ENCODE data around the gene AREG. TPM values are rescaled to one million over a fixed set of nuclear protein-coding genes. Genes with fewer than 3 reads are reported as not detected.
A peak's percentile ranks its signal among the peaks of the same experiment; 100 is the strongest.

AREG gene
- total and polyA plus RNA-seq, 9 of the 15 experiments (the other 6 are each of a cell fraction or from before 2014, with no cell fraction given) = 1.4 to 7.7 (median 5.4) TPM

- TF ChIP-seq, protein P1, sequence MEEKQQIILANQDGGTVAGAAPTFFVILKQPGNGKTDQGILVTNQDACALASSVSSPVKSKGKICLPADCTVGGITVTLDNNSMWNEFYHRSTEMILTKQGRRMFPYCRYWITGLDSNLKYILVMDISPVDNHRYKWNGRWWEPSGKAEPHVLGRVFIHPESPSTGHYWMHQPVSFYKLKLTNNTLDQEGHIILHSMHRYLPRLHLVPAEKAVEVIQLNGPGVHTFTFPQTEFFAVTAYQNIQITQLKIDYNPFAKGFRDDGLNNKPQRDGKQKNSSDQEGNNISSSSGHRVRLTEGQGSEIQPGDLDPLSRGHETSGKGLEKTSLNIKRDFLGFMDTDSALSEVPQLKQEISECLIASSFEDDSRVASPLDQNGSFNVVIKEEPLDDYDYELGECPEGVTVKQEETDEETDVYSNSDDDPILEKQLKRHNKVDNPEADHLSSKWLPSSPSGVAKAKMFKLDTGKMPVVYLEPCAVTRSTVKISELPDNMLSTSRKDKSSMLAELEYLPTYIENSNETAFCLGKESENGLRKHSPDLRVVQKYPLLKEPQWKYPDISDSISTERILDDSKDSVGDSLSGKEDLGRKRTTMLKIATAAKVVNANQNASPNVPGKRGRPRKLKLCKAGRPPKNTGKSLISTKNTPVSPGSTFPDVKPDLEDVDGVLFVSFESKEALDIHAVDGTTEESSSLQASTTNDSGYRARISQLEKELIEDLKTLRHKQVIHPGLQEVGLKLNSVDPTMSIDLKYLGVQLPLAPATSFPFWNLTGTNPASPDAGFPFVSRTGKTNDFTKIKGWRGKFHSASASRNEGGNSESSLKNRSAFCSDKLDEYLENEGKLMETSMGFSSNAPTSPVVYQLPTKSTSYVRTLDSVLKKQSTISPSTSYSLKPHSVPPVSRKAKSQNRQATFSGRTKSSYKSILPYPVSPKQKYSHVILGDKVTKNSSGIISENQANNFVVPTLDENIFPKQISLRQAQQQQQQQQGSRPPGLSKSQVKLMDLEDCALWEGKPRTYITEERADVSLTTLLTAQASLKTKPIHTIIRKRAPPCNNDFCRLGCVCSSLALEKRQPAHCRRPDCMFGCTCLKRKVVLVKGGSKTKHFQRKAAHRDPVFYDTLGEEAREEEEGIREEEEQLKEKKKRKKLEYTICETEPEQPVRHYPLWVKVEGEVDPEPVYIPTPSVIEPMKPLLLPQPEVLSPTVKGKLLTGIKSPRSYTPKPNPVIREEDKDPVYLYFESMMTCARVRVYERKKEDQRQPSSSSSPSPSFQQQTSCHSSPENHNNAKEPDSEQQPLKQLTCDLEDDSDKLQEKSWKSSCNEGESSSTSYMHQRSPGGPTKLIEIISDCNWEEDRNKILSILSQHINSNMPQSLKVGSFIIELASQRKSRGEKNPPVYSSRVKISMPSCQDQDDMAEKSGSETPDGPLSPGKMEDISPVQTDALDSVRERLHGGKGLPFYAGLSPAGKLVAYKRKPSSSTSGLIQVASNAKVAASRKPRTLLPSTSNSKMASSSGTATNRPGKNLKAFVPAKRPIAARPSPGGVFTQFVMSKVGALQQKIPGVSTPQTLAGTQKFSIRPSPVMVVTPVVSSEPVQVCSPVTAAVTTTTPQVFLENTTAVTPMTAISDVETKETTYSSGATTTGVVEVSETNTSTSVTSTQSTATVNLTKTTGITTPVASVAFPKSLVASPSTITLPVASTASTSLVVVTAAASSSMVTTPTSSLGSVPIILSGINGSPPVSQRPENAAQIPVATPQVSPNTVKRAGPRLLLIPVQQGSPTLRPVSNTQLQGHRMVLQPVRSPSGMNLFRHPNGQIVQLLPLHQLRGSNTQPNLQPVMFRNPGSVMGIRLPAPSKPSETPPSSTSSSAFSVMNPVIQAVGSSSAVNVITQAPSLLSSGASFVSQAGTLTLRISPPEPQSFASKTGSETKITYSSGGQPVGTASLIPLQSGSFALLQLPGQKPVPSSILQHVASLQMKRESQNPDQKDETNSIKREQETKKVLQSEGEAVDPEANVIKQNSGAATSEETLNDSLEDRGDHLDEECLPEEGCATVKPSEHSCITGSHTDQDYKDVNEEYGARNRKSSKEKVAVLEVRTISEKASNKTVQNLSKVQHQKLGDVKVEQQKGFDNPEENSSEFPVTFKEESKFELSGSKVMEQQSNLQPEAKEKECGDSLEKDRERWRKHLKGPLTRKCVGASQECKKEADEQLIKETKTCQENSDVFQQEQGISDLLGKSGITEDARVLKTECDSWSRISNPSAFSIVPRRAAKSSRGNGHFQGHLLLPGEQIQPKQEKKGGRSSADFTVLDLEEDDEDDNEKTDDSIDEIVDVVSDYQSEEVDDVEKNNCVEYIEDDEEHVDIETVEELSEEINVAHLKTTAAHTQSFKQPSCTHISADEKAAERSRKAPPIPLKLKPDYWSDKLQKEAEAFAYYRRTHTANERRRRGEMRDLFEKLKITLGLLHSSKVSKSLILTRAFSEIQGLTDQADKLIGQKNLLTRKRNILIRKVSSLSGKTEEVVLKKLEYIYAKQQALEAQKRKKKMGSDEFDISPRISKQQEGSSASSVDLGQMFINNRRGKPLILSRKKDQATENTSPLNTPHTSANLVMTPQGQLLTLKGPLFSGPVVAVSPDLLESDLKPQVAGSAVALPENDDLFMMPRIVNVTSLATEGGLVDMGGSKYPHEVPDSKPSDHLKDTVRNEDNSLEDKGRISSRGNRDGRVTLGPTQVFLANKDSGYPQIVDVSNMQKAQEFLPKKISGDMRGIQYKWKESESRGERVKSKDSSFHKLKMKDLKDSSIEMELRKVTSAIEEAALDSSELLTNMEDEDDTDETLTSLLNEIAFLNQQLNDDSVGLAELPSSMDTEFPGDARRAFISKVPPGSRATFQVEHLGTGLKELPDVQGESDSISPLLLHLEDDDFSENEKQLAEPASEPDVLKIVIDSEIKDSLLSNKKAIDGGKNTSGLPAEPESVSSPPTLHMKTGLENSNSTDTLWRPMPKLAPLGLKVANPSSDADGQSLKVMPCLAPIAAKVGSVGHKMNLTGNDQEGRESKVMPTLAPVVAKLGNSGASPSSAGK (IDR thresholded peaks at IDR 0.05) = peak; percentile 69
- TF ChIP-seq CXXC5 (CRISPR knock-in tag; IDR thresholded peaks at IDR 0.05) (0 out of 2 replicates have a peak, but pooled peaks have one; percentile 34), MLX (CRISPR knock-in tag; conservative IDR thresholded peaks at IDR 0.05) (no peak), RAD21 (CRISPR knock-in tag; conservative IDR thresholded peaks at IDR 0.05 in 1 of 2, IDR thresholded peaks at IDR 0.05 in 1 of 2) (no peak), E2F6 (IDR thresholded peaks at IDR 0.05; ENCODE audit: borderline replicate concordance in 1 of 2, extremely low read depth in 1 of 2, insufficient read depth in 1 of 2, insufficient read length in 1 of 2, low read depth in 1 of 2, low read length in 1 of 2, poor library complexity in 1 of 2, severe bottlenecking in 1 of 2) (peak in 1 of 2 experiments; percentile 39), SPI1 (IDR thresholded peaks at IDR 0.05; ENCODE audit: borderline replicate concordance, low read depth, low read length) (peak; percentile 80)
Measured at GRCh38 chr4:74402692-74403456, 42.1 kb upstream of the AREG start (continued).

Data from K562 (cell line).